GM19324 (cell line): ENCODE data around the gene PTBP1.

Experiments used
- ATAC-seq: cut with Tn5 transposase; IDR thresholded peaks from one replicate; pipeline ENCODE4 v1.9.1; 2021; ENCODE audit warnings: mild to moderate bottlenecking, moderate library complexity; ENCODE audit not compliant: unreplicated experiment, low FRiP score

The PTBP1 gene

GRCh38 chr19:796692-797527 is at the start of gene PTBP1:
TSS of gene PTBP1 (plus strand) at chr19:797452. CDS start at chr19:797498, 46 bp downstream.
- ATAC-seq: peak; percentile 81

- ATAC-seq: no peak
These were observed 49.0 kb upstream of the PTBP1 start for GRCh38 chr19:748274-748598.

GRCh38 chr19:749811-750210 is 47.4 kb upstream of the PTBP1 start:
- ATAC-seq: no peak

GRCh38 chr19:750640-751423 is 46.4 kb upstream of the PTBP1 start, which contains the start of gene MISP:
TSS of gene MISP (plus strand) at chr19:751112. CDS start at chr19:756947, 5,835 bp downstream.
- ATAC-seq: no peak

- no peak for ATAC-seq
These were observed 45.5 kb upstream of the PTBP1 start for GRCh38 chr19:751501-752341.

GRCh38 chr19:752652-753517 is 44.4 kb upstream of the PTBP1 start:
- ATAC-seq: no peak

- no peak for ATAC-seq
These were observed 42.7 kb upstream of the PTBP1 start for GRCh38 chr19:754530-754929.

- ATAC-seq: no peak
These were observed 42.2 kb upstream of the PTBP1 start for GRCh38 chr19:755063-755462.

GRCh38 chr19:756236-756635 is 41.0 kb upstream of the PTBP1 start:
- ATAC-seq: no peak

- no peak for ATAC-seq
These were observed 40.2 kb upstream of the PTBP1 start for GRCh38 chr19:756821-757688.

- no peak for ATAC-seq
These were observed 39.2 kb upstream of the PTBP1 start for GRCh38 chr19:757811-758668.

- ATAC-seq: no peak
These were observed 34.1 kb upstream of the PTBP1 start for GRCh38 chr19:763181-763580.

- ATAC-seq: no peak
These were observed 33.4 kb upstream of the PTBP1 start for GRCh38 chr19:763869-764268.

- ATAC-seq: no peak
These were observed 33.0 kb upstream of the PTBP1 start for GRCh38 chr19:764301-764700.

GRCh38 chr19:765179-765738 is 32.0 kb upstream of the PTBP1 start:
- ATAC-seq: no peak

GRCh38 chr19:768424-768823 is 28.8 kb upstream of the PTBP1 start:
- no peak for ATAC-seq

- ATAC-seq: no peak
These were observed 27.6 kb upstream of the PTBP1 start for GRCh38 chr19:769616-770015.

- ATAC-seq: no peak
These were observed 25.9 kb upstream of the PTBP1 start for GRCh38 chr19:771332-771785.
